Measurements from ENCODE around the gene BCLAF1. TPM values are rescaled to one million over a fixed set of nuclear protein-coding genes. Genes with fewer than 3 reads are reported as not detected.
"Not testable (repeated sequence)": the region's sequence is repeated elsewhere in the genome, so short reads cannot be mapped to it uniquely, and the experiment has no call there.

Gene BCLAF1
- total RNA-seq, 1 donor from 2014 or later, result 108 TPM

DNA sequence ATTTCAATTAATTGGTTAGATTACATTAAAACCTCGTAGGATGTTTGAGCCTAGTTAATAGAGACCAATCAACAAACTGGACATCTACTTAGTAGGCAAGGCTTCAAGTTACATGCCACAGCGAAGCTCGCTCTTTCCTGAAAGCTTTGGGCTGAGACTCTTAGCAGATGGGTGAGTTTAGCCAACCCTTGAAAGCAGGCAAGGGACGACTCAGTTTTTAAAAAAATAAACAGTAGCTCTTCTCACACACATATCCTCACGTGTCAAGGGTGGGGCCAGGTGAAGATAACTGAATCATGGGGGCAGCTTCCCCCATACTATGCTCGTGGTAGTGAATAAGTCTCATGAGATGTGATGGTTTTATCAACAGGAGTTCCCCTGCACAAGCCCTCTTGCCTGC lies 40.3 kb downstream of the BCLAF1 start:
- no peak for DNase-seq

DNA sequence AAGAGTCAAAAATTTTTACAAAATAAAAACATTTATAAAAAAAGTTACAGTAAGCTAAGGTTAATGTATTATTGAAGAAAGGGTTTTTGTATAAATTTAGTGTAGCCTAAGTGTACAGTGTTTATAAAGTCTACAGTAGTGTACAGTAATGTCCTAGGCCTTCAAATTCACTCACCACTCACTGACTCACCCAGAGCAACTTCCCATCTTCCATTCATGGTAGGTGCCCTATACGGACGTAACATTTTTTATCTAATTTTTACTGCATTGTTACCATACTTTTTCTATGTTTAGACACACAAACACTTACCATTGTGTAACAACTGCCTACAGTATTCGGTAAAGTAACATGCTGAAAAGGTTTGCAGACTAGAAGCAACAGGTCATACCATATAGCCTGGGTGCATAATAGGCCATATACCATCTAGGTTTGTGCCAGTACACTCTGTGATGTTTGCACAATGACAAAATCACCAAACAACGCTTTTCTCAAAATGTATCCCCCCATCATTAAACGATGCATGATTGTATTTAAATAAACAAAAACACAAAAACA lies 45.5 kb downstream of the BCLAF1 start:
- no peak for DNase-seq

DNA sequence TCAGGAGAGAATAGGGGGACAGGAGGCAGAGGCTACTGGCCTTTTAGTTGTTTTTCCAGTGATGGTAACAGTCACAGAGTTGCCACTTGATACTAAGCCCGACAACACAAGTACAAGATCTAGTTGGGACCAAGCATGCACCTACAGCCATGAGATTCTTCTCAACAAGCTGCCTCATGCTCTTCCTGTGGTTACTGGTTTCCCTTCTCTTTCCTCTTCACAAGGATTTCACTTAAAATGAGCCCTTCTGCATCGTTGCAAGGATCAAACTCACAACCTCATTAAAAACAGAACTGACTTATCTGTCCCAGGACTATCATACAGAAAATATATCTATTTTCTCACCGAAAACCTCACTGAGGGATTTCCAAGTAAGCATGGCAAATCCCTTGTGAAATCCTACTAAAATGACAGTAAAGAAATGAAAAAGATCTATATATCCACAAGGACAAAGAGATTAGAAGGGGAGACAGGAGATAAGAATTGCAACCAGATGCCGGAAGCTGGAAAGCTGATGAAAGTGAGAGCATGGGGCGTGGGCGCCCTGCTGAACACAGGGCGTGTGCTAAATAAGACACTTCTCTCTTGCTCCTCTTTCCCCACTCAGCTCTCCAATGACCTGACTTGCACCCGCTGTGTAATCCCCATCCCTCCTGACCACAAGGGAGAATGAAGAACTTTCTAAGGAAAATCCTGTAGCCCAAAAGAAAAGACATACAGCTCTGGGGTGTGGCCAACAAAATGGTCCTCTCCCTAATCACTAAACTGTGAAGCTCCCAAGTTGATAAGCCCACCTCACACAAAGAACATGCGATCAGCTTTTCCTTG lies 53.0 kb downstream of the BCLAF1 start:
- DNase-seq, result no peak

- DNase-seq, result no peak
Measured at GRCh38 chr6:136235233-136235564, 54.4 kb downstream of the BCLAF1 start.

DNA sequence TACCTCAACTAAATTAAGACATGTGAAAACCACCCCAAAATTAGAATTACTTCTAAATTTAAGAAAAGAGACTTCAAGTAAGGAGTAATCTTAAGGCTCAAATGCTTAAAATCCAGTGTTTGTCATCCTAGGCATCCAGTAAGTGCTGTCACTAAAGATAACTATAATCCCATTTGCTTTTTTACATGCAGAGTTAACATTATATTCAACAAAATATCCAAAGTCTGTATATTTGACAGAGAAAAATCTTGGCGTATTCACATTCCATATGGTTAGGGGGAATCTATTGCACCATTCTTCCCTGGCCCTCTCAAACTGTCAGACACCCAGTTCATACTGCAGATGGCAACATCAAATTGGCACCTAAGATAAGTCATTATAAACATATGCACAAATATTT lies 56.9 kb downstream of the BCLAF1 start:
- DNase-seq, result no peak

DNA sequence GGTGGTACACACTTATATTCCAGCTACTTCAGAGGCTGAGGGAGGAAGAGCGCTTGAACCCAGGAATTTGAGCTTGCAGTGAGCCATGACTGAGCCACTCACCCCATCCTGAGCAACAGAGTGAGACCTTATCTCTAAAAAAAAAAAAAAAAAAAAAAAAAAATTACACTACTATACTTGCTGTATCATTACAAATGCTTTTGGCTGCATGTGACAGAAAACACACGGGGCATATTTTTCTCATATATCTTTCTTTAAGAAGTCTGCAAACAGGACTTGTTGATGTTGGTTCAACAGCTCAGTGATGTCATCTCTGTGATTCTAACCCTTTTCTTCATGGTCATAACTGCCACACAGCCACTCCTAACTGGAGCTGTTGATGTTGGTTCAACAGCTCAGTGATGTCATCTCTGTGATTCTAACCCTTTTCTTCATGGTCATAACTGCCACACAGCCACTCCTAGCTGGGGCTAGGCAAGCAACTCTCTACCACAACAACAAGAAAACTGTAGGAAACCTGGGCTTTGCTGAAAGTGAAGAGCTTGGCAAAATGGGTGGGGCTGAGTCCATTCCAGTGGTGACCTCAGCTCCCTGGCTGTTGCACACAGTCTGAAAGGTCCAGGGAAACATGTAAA lies 59.3 kb downstream of the BCLAF1 start:
- no peak for DNase-seq

DNA sequence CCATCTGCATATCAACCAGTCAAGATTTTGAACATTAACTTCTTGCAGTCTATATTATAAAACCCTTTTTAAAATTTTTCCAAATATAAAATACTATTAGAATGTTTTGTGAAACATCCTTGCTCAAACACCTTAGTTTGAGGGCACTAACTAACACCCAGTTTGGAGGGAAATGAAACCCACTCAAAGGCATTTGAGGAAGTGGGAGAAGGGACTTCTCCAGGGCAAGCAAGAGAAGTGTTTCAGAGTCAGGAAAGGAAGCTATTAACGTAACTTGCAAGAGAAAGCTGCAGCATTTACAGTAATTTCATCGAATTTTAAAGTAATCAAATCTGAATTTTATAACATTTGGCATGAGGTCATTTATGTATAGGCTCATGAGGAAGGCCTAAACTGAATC lies 60.8 kb downstream of the BCLAF1 start:
- DNase-seq, result no peak

GRCh38 chr6:136226674-136227377 lies 62.8 kb downstream of the BCLAF1 start:
- DNase-seq, result no peak

DNA sequence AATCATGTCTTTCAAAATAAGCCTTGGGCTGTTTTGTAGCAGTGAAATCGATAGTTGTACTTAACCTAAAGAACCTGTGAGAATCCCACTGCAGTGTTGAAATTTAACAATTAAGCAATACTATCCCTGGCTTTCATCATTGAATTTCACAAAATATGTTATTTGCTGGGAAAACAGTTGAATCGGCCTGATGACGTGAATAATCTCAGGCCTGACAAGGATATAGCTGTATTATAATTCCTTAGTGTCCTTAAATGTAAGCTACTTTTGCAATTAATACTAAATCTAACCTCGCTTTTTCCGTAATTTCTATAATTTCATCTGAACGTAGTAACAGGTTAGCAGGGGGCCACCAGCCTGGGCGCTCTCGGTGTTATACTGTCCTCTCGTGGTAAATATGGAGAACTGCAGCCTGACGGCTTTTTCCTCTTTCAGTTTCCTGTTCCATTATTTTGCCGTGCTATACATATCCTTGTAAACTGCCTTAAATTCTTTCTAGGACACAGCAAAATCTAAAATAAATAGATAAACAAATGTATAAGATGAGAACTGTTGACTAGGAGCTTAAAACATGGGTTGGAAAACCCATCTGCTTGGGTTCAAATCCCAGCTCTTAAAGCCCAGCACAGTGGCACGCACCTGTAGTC lies 63.5 kb downstream of the BCLAF1 start:
- peak; percentile 75 for DNase-seq

- peak; percentile 19 for DNase-seq
Measured at GRCh38 chr6:136225496-136225895, 64.2 kb downstream of the BCLAF1 start.

DNA sequence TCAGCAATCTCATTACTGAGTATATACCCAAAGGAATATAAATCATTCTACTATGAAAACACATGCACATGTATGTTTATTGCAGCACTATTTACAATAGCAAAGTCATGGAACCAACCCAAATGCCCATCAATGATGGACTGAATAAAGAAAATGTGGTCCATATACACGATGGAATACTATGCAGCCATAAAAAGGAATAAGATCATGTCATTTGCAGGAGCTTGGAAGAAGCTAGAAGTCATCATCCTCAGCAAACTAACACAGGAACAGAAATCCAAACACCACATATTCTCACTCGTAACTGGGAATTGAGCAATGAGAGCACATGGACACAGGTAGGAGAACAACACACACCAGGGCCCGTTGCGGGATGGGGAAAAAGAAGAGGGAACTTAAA lies 64.7 kb downstream of the BCLAF1 start:
- not testable (repeated sequence) for DNase-seq

- DNase-seq, result no peak
Measured at GRCh38 chr6:136216503-136217401, 72.9 kb downstream of the BCLAF1 start.

DNA sequence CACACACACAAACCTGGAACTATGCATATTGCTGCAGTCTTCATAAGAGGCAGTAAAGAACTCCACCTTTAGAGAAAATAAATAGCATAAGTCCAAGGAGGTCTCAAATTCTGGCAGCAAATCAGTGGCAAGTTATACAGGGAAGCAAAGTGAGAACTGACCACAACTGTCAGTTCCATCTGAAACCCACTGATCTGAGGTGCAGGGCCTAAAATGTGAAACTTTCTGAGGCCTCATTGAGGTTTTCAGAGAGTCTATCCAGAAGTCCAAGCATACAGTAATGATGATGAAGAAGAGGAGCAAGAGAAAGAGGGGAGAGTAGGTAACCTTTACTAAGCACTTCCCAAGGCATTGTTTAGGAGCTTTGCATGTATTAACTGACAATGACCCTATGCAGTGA lies 75.8 kb downstream of the BCLAF1 start:
- no peak for DNase-seq

DNA sequence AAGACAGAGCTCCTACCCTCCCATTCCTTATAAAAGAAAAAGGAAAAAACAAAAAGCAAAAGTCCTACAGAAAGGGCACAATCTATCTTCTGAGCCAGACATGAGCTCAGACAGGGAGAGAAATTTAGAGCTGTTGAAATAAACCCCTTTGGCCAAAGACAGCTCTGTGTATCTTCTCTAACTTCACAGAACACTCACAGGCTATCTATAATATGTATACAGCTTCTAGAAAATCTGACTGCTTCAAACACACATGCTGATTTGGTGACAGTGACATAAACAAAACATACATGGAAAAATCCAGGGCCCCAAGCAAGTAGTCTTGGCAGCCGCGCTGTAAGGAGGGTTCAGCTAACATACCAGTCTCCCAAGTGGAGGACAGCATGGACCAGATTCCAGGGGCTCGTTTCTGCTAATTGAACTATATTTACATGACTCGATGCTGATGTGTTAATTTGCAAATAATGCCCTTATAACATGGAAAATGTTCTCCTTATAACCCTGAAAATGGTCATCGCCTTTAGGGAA lies 76.6 kb downstream of the BCLAF1 start:
- DNase-seq, result no peak

DNA sequence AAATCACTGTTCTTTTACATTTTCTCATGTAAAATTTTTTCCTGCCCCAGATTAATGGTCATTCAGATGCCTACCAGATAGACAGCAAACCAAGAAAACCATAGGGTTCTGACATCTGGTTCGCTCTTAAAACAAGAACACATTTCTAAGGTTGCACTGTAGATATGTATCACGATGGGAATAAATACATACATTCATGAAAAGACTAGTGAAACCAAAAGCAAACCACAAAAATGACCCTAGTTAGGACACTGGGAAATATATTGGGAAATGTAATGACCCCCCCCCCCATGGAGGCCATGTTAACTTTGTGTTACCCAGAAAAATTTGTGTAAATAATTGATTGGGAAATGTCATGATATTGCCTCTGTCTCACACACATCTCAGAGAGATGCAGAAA lies 77.0 kb downstream of the BCLAF1 start:
- DNase-seq, result no peak

DNA sequence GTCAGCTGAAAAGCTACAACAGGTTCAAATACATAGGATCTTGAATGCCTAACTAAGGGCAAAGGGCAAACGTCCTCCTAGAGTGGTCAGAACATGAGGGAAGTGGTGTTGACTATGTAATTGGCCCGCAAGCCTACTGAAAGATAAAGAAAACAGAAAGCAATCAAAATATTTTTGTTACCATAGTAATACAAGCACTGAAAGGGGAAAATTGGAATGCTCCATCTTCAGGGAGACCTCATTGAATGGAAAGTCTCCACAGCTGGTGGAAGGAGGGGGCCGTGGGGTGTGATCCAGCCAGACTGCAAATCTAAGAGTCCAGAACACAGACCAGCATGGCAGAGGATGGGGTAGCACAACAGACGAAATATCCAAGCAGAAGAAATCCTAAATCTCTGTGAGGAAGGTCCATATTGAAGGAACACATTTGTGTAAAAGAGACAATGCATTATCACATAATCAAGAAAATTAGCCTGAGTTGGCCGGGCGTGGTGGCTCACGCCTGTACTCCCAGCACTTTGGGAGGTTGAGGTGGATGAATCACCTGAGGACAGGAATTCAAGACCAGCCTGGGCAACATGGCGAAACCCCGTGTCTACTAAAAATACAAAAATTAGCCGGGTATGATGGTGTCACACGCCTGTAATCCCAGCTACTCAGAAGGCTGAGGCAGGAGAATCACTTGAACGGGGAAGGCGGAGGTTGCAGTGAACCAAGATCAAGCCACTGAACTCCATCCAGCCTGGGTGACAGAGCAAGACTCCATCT lies 79.1 kb downstream of the BCLAF1 start:
- no peak for DNase-seq

- no peak for DNase-seq
Measured at GRCh38 chr6:136209496-136209895, 80.2 kb downstream of the BCLAF1 start.

- DNase-seq, result no peak
Measured at GRCh38 chr6:136208783-136209182, 80.9 kb downstream of the BCLAF1 start.

All from dermis blood vessel endothelial cell (primary cell).